Renal pelvis (tissue), 4 donors: ENCODE results near the gene TSPAN11. TPM values are rescaled to one million over a fixed set of nuclear protein-coding genes. Genes with fewer than 3 reads are reported as not detected.
A peak's percentile ranks its signal among the peaks of the same experiment; 100 is the strongest.

Experiments used
- DNase-seq: peaks from one replicate; pipeline ENCODE4 v3.0.0-alpha.2; 2013
- polyA plus RNA-seq, 3 donors: library from polyadenylated mRNA; unstranded; fragments of 120-200 nt; gene quantifications; one replicate each; pipeline ENCODE4 v1.2.1, GENCODE V29; 2013; ENCODE audit not compliant: insufficient read length in 3 of 3

Gene TSPAN11
- polyA plus RNA-seq, 3 donors: 5.9 to 7.4 (median 6.3) TPM

DNA sequence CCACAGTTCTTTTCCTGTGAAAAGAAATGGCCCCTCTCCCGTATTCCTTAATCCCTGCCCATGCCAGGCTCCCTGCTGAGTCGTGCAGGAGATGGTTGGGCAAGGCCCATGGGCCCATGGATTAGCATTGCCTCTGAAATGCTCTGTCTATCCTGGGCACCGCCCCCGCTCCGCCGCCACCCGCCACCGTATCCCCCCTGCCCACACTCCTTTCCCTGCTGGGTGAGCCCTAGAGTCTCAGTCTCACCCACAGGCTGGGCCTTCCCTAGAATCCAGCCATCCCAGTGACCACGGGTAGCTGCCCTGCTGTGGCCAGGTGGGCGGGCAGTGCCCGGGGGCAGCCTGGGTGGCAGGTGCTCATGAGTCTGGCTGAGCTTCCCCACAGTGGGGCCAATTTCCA lies 50.6 kb downstream of the TSPAN11 start:
- DNase-seq: no peak

DNA sequence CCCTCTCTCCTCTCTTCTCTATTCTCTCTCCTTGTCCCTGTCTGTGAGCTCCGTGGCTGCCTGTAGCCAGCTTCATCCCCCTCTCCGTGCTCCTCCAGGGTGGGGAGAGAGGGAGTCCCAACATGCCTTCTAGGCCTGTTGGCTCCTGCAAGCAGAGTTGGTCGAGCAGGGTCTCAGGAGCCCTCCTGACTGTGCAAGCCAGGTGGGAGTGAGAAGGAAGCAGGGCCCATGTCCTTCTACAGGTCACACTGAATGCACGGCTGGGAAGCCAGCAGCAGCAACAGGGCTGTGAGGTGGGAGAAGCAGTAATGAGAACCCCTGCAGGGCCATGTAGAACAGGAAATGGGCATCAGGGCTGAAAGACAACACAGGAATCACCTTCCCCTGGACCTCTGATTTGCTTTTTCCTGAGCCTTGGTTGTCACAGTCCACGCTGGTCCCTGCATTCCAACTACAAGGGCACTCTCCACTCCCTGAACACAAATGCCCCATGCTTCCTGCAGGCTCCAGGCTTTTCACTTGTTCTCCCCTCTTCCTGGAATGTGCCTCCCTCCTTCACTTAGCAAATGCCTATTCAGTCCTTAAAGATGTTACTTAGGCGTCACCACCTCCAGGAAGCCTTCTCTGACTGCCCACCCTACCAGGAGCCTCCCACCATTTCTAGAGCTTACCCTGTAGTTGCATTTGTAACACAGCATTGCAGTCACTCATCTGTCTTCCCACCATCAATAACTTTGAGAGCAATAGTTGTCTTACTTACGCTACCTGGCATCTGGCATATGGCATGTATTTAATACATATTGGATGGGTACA lies 51.2 kb downstream of the TSPAN11 start:
- no peak for DNase-seq

DNA sequence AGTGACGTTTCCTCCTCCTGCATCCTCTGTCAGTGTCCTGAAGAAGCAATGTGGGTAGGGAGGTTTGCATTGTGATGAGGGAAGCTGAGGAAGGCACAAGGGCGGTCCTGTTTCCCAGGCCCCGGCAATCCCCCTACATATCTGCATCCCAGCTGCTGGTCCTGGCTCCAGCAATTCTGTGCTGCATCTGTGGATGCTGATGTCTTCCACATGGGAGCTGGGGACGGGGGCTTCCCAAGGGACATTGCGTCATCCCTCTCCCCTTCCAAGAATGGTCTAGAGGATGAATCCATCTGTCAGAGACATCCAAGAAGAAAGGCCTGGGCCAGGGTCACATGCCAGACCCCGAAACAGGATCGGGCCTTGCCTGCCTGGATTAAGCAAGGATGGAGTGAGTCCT lies 52.1 kb downstream of the TSPAN11 start:
- DNase-seq: peak; percentile 20

DNA sequence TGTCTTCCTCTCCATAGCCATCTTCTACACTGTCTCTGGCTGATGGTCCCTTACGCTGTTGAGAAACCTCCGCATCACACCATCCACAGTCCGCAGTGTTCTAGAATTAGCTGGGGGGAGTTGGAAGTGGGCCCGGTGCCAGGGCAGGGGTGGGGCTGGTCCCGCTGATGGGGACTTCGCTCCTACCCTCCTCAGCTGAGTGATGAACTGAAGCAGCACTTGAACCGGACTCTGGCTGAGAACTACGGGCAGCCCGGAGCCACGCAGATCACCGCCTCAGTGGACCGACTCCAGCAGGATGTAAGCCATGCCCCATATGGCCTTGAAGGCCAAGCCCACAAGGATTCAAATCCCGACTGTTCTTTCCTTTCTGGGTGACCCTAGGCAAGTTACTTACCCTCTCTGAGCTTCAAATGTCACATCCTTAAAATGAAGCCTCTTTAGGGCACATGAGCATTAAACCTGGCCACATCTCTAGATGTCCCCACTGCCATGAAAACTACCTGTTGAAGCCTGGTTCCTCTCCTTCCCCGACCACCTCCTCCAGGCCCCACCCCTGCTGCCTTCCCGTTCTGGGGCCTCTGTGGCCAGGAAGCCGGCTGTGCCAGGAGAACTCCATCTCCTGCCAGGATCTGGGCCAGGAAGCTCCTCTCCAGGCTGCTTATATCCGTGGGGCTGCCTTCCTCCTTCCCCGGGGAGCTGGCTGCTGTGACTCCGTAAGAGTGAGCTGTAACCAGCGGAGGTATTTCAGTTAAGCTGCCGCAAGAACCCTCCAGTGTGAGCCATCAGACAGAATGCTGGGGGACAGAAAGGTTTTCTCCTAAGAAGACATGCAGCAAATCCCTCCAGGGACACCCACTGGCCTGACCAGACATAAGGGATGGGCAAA lies 53.1 kb downstream of the TSPAN11 start:
- DNase-seq: no peak

DNA sequence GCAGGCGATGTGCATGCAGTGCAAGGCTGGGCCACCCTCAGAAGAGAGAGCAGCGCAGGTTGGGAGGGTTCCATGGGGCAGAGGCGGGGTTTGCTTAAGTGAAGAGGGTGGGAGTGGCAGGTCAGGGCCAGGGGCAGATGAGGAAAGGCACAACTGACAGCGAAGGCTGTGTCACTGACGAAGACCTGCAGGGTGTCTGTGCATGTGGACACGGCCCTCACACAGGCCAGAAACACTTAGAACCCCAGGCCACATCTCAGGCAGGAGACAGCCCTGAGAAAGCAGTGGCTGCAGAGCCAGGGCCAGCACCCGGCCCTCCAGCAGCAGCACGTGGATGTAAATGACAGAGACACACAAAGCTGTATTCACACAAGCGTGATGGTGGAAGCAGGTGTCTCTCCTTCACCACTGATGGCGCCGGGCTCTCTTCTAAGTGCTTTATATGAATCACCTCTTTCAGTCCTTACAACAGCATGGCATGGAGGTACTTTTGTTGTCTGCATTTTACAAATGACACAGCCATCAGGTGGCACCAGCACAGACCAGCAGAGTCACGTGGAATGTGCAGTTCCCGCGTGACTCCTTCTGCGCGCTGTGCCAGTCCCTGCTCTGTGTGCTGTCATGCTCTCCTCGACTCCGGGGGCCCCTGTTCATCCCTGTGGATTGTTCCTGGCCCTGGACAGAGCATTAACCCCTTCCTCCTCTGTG lies 54.6 kb downstream of the TSPAN11 start:
- no peak for DNase-seq

DNA sequence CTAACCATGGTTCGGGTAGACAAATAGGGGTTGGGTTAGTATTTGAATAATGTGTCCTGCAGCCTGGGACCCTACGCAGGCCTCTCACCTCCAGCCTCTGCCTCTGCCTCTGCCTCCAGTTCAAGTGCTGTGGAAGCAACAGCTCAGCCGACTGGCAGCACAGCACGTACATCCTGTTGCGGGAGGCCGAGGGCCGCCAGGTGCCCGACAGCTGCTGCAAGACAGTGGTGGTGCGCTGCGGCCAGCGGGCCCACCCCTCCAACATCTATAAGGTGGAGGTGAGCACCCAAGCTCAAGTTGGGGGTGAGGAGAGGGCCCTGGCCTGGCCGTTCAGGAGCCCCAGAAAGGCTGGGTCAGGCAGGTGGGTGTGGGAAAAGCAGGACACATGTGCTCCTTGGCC lies 55.9 kb downstream of the TSPAN11 start:
- DNase-seq: no peak

DNA sequence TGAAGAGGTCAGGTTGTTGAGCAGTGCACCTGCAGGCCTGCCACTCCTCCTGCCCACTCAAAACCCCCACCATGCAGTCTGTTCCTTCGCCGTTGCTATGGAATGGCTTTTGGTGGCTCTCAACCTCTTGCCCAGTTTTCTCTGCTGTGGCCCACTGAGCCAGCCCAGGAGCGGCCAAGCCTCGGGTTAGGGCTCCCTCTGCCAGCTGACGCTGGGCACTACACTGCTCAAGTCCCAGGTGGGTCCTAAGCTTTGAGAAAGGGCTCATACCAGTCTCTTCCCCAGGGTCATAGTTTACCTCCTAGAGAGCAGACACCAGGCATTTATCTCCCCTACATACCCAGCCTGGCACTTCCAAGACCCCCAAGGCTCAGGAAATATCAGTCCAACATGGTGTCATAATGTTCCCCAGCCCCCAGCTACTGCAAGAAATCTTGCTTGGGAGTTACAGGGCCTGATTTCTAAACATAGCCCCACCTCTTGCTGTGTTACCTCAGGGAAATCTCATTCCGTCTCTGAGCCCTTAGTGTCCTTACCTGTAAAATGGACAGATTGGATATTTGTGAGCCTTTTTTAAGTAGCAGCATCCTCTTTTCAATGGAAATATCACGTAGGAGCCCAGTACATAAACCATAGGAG lies 59.4 kb downstream of the TSPAN11 start:
- peak; percentile 41 for DNase-seq

DNA sequence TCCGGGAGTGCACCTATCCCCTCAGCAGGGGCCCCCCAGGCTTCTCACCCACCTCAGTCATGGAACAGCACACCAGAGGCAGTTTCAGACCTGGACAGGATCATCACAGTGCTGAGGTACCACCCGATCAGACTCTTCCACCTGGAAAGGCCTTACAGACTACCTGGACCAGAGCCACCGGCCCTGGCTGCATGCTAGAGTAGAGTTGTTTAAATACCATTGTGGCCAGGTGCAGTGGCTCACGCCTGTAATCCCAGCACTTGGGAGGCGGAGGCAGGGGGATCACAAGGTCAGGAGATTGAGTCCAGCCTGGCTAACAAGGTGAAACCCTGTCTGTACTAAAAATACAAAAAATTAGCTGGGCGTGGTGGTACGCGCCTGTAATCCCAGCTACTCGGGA lies 61.5 kb downstream of the TSPAN11 start:
- DNase-seq: no peak

DNA sequence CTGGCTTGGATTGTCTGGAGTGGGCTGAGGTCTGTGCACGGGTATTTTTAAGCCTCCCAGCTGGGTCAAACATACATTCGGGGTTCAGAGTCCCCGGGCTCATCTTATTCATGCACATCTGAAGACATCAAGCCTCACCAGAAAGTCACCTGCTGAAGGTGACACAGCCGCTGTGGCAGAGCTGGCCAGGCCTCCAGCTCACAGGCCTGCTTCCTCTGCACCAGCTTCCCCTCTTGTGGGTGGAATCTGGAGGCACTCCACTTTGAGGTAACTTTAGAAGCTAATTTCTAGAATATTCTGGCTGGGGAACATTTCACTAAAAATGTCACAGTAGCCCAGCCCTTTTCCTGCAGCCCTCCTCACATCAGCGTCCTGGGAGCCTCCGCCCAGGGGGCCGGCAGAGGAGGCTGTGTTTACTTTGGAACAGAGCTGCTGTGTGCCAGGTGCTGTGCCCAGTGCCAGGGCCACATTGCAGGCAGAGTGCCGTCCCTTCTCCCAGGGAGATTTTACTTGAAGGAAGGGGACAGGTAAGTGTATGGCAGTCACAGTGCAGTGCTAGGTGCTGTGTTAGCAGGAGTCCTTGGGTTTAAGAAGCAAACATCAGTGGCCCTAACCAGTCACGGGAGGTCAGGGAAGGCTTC lies 62.2 kb downstream of the TSPAN11 start:
- DNase-seq: no peak

DNA sequence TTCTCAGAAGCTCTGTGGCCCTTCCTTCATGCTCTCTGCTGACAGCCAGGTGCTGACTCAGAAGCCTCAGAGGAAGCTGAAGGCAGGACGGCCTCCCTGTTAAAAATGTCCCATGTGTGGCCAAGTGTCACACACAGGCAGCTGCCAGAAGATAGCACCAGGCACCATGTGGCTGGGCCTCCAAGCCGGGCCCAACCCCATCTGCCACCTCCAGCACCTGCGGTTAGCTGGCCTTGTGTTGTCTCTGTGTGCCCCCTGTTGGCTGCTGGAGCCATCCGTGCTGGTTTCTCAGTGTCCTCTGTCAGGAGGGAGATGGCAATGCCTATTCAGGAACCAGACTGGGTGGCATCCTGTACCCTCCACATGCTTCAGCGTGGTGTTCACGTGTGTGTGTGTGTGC lies 63.2 kb downstream of the TSPAN11 start:
- no peak for DNase-seq

DNA sequence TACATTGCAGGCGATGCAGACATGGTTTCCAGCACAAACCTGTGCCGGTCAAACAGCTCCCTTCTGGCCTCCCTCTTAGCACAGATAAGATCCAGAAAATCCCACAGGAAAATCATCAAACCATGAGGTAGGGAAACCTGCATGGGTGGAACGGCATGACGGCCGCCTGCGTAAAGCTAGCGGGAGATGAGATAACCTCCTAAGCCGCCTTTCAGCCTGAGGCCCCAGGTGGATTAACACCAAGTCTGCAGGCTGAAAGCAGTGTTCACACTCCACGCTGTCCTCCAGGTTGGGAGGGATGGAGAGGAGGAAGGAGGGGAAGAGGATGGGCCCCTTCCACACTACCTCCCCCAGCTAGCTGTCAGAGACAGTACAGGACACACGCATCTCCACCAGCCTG lies 63.8 kb downstream of the TSPAN11 start:
- DNase-seq: no peak

DNA sequence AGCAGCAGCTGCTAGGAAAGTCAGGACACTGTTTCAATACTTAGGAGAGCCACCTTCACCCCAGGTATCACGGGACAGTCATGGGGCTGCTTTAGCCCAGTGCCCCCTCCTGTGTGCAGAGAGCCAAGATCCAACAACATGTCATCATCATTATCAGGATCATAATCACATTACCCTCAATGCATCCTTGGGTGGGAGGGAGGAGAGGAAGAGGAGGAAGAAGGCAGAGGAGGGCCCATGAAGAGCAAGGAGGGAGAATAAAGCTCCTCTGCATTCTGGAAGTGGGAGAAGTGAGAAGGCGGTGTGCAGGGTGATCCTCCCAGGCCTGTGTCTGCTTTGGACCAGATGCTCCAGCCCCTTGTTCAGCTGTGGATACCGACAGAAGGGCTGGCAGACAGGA lies 64.2 kb downstream of the TSPAN11 start:
- no peak for DNase-seq

DNA sequence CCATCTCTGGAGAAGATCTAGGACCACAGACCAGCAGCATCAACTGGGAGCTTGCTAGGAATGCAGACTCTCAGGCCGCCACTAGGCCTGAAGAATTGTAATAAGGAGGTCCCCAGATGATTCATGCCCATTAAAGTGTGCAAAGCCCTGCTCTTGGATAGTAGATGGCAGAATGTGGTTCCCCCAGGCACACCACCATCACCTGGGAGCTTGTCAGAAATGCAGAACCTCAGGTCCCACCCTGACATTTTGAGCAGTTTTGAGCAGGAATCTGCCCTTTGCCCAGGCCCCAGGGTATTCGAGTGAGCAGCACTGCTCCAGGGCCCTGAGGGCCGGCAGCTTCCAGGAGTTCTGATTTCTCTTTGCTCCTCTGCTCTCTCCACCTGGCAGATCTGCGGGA lies 64.9 kb downstream of the TSPAN11 start:
- DNase-seq: no peak

DNA sequence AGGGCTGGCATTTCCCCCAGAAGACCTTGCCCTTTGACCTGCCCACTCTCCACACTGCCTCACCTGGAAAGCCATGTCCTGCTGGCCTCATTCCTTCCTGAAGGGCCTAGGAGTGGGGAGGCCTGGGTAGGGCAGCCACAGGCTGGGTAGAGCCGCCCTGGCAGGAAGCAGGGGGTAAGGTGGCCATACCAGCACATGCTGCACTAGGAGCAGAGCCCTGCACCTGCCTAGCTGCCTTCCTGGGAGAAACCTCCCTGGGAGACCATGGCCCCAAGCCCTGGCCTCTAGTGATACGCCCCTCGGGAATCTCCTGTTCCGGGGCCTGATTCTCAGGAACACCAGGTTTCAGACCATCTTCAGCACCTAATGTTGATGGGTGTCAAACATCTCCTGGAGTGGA lies 65.8 kb downstream of the TSPAN11 start:
- DNase-seq: no peak

DNA sequence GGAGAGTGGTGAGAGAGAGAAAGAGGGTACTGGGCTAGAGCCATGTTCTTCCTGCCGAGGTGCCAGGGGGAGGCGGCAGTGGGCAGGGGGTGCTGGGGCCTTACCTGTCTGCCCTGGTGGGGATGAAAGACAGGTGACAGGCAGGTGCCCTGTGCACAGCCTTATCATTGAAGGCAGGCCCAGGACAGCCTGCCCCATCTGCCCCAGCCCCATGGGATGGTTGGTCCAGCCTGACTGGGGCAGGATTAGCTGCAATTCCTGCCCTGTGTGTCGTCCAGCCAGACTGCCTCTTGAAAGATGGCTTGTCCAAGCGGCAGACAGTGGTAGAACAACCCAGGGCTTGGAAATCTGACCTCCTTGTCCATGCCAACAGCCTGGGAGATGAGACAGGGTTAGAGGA lies 67.2 kb downstream of the TSPAN11 start:
- no peak for DNase-seq

DNA sequence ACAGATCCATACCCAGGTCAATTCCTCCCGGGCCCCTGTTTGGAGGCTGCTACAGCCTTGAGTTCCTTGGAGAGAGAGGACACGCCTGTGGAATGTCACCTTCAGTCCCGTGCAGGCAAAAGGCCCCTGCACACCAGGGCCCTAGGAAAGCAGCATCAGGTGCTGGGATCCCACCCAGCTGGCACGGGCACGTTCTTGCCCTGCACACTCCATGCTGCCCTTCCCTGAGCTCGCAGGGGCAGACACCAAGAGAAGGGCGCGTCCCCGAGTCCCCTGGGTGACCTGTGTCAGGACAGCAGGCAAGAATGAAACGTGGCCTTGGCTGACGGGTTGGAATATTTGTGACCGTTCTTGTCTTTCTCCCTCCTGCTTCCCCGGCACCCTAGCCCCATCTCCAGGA lies 67.7 kb downstream of the TSPAN11 start:
- no peak for DNase-seq

DNA sequence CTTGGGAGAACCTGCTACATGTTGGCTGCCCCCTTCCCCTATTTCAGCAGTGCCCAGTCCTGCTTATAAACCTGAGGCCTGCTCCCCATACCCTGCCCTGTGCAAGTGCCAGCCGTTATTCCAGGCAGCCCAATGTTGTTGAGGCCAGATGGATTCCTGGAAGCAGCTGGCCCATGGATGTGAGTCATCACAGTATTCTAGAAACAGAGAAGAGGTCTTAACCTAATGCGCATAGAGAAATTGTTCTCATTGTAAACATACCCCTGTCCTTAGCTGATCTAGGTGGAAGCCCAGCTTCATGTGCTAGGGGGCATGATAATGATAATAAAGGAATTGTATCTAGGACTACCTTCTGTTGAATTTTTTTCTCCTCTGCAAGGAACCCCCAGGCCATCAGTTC lies 69.7 kb downstream of the TSPAN11 start:
- DNase-seq: no peak

DNA sequence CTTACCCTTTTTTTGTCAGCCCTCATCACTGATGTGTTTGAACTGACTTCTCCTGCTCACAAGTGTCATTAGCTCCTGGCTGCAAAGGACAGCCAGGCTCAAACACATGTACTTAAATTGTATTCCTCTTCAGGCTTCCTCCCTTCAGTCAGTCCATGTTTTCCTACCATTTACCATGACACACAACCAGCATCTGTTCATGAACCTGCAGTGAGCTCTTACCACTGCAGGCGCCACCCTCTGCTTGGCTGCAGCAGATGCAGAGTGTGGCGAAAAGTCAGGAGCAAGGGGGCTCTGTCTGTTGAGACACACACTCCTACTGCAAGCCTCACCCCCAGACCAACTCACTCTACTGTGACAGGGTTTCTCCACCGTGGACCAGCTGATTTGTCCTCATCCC lies 70.2 kb downstream of the TSPAN11 start:
- no peak for DNase-seq

DNA sequence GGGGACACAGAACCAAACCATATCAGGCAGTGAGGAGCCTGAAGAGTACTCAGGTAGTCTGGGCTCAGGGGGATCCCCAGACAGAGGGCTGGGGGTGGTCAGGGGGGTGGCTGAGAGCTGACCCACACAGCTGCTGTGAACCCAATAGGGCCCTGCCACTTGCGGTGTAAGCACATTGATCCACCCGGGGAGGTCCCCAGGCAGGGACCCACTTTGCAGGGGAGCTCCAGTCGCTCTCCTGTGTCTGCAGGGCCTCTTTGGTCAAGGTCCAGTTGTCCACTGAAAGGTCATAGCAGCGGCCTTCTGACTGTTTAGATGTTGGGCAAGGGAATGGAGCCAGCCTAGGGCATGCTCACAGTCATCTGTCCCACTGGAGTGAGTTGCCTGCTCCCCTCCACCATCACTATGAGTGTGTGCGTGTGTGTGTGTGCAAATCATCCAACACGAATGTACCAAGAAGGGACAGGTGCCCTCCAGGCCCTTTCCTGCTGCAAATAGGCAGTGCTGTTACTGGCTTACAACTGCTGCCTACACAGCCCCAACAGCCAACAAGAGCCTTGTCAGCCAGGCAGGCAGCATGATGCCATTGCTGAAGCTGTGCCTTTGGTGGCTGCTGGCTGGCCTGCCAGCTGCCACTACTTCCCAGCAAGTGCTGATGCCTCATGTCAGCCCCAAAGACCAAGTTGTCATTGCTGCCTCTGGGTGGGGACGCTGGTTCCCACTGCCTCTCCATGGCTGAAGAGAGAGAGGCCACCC lies 71.3 kb downstream of the TSPAN11 start:
- no peak for DNase-seq

DNA sequence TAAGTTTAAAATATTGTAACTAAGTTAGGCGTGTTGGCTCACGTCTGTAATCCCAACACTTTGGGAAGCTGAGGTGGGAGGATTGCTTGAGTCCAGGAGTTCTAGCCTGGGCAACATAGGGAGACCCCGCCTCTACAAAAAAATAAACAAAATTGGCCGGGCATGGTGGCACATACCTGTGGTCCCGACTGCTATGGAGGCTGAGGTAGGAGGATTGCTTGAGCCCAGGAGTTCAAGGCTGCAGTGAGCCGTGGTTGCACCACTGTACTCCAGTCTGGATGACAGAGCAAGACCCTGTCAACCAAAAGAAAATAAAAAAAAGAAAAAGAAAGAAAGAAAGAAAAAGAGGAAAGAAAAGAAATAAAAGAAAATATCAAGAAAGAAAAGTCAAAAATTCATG lies 72.5 kb downstream of the TSPAN11 start:
- no peak for DNase-seq

DNA sequence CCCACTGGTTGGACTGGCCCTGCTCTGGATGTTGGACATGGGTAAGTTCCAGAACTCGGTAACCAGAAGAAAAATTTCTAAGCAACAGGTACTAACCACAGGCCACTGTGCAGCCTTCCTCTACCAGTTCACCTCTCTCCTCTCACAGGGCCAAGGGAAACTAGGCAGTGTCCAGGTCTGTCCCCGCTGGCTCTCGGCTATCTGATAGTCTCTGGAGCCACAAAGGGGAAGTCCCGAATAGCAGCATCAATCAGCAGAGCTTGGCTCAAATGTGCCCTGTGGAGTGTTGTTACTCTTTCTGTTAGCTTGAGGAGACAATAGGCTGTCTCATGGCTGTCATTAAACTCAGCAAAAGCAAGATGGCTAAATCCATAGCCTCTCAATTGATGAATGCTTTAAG lies 73.2 kb downstream of the TSPAN11 start:
- DNase-seq: no peak
